Measurements from ENCODE around the gene LY9.

GRCh38 chr1:160836981-160837557 lies 41.1 kb downstream of the LY9 start:
- TF ChIP-seq REST (IDR thresholded peaks at IDR 0.05; ENCODE audit: low read depth, low read length), result no peak
- TF ChIP-seq, protein P1, sequence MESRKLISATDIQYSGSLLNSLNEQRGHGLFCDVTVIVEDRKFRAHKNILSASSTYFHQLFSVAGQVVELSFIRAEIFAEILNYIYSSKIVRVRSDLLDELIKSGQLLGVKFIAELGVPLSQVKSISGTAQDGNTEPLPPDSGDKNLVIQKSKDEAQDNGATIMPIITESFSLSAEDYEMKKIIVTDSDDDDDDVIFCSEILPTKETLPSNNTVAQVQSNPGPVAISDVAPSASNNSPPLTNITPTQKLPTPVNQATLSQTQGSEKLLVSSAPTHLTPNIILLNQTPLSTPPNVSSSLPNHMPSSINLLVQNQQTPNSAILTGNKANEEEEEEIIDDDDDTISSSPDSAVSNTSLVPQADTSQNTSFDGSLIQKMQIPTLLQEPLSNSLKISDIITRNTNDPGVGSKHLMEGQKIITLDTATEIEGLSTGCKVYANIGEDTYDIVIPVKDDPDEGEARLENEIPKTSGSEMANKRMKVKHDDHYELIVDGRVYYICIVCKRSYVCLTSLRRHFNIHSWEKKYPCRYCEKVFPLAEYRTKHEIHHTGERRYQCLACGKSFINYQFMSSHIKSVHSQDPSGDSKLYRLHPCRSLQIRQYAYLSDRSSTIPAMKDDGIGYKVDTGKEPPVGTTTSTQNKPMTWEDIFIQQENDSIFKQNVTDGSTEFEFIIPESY (IDR thresholded peaks at IDR 0.05; ENCODE audit: borderline replicate concordance, low read depth), result no peak
- TF ChIP-seq, protein P2, sequence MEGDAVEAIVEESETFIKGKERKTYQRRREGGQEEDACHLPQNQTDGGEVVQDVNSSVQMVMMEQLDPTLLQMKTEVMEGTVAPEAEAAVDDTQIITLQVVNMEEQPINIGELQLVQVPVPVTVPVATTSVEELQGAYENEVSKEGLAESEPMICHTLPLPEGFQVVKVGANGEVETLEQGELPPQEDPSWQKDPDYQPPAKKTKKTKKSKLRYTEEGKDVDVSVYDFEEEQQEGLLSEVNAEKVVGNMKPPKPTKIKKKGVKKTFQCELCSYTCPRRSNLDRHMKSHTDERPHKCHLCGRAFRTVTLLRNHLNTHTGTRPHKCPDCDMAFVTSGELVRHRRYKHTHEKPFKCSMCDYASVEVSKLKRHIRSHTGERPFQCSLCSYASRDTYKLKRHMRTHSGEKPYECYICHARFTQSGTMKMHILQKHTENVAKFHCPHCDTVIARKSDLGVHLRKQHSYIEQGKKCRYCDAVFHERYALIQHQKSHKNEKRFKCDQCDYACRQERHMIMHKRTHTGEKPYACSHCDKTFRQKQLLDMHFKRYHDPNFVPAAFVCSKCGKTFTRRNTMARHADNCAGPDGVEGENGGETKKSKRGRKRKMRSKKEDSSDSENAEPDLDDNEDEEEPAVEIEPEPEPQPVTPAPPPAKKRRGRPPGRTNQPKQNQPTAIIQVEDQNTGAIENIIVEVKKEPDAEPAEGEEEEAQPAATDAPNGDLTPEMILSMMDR (IDR thresholded peaks at IDR 0.05), result no peak
- TF ChIP-seq TEAD4 (IDR thresholded peaks at IDR 0.05; ENCODE audit: borderline replicate concordance, insufficient read depth), result no peak
- no peak for TF ChIP-seq EP300 (IDR thresholded peaks at IDR 0.05; ENCODE audit: borderline replicate concordance in 1 of 2, low read depth in 1 of 2, low read length in 1 of 2)
- TF ChIP-seq EZH2phosphoT487 (IDR thresholded peaks at IDR 0.05; ENCODE audit: borderline replicate concordance, low read depth), result no peak
- no peak for TF ChIP-seq ELF1 (IDR thresholded peaks at IDR 0.05)
- no peak for TF ChIP-seq FOXM1 (IDR thresholded peaks at IDR 0.05; ENCODE audit: low read depth)

All from SK-N-SH (cell line).